BLaER1 treated with 17β-estradiol and CSF1 and Interleukin-3, amounts not matched to agents 10 nM and 100 nM (cell line): ENCODE results near the gene SHROOM3.

Source experiments
- H3K27ac ChIP-seq, 11 experiments: shearing (Covaris generic); formaldehyde crosslinking; 2 replicates each; pipeline ENCODE4 v1.8.1; 2022
- H3K27me3 ChIP-seq, 11 experiments: shearing (Covaris generic); formaldehyde crosslinking; 2 replicates each; pipeline ENCODE4 v1.8.1; 2022
- H3K36me3 ChIP-seq, 11 experiments: shearing (Covaris generic); formaldehyde crosslinking; 2 replicates each; pipeline ENCODE4 v1.8.1; 2022
- H3K4me1 ChIP-seq, 10 experiments: shearing (Covaris generic); formaldehyde crosslinking; 2 replicates each; pipeline ENCODE4 v1.8.1; 2022
- H3K4me2 ChIP-seq, 11 experiments: shearing (Covaris generic); formaldehyde crosslinking; 2 replicates each; pipeline ENCODE4 v1.8.1; 2022
- H3K4me3 ChIP-seq, 10 experiments: shearing (Covaris generic); formaldehyde crosslinking; 2 replicates each; pipeline ENCODE4 v1.8.1; 2022
- H3K9ac ChIP-seq, 11 experiments: shearing (Covaris generic); formaldehyde crosslinking; 2 replicates each; pipeline ENCODE4 v1.8.1; 2022
- H3K9me3 ChIP-seq, 11 experiments: shearing (Covaris generic); formaldehyde crosslinking; replicated peaks in 1 of 11; 2 replicates each; pipeline ENCODE4 v1.8.1; 2022
- H4K20me1 ChIP-seq, 11 experiments: shearing (Covaris generic); formaldehyde crosslinking; 2 replicates each; pipeline ENCODE4 v1.8.1; 2022
- Cebpa-rat ChIP-seq, 11 experiments: shearing (Covaris generic); IDR thresholded peaks; 2 replicates each; pipeline ENCODE4 v1.8.1; 2022

Gene SHROOM3

GRCh38 chr4:76559236-76560071 lies 124.4 kb downstream of the SHROOM3 start:
- Histone ChIP-seq H3K27me3 (no peaks in the 10 kb centered on the region), H3K36me3 (no peaks in the 10 kb centered on the region), H3K9ac (no peak overlapping the region), H3K4me2 (peak overlapping the region in 3 of 11 experiments; percentile 51 to 52 (median 51); a peak in 7 of 22 replicates), H3K27ac (no peak overlapping the region), H3K4me3 (no peak overlapping the region), H3K9me3 (peaks cover 5 to 23% (median 10%) of the 10 kb centered on the region in 11 experiments; a peak in 13 of 22 replicates), H4K20me1 (no peaks in the 10 kb centered on the region), H3K4me1 (peaks cover 0 to 45% (median 25%) of the 10 kb centered on the region in 10 experiments; a peak in 15 of 20 replicates)
- TF ChIP-seq Cebpa-rat (IDR thresholded peaks at IDR 0.05), result no peak

- TF ChIP-seq Cebpa-rat (IDR thresholded peaks at IDR 0.05), result no peak
- no peak overlapping the region for H3K4me3 ChIP-seq
- H3K36me3 ChIP-seq, result no peaks in the 10 kb centered on the region
- no peaks in the 10 kb centered on the region for H3K27me3 ChIP-seq
- H3K9me3 ChIP-seq, result peaks cover 0 to 4% (median 0%) of the 10 kb centered on the region in 11 experiments; a peak in 3 of 22 replicates
- H4K20me1 ChIP-seq, result no peaks in the 10 kb centered on the region
- peaks cover 0 to 47% (median 25%) of the 10 kb centered on the region in 10 experiments; a peak in 15 of 20 replicates for H3K4me1 ChIP-seq
- H3K27ac ChIP-seq, result no peak overlapping the region
- H3K9ac ChIP-seq, result no peak overlapping the region
- peak overlapping the region in 7 of 11 experiments; percentile 17 to 55 (median 28); a peak in 10 of 22 replicates for H3K4me2 ChIP-seq
Measured at GRCh38 chr4:76562161-76562560, 127.1 kb downstream of the SHROOM3 start.

- Histone ChIP-seq H3K9ac (no peak overlapping the region), H3K4me3 (no peak overlapping the region), H4K20me1 (no peaks in the 10 kb centered on the region), H3K27me3 (no peaks in the 10 kb centered on the region), H3K4me2 (peak overlapping the region in 7 of 11 experiments; percentile 21 to 55 (median 39); a peak in 8 of 22 replicates), H3K9me3 (peaks cover 0 to under 1% (median 0%) of the 10 kb centered on the region in 11 experiments; a peak in 2 of 22 replicates), H3K27ac (no peak overlapping the region), H3K4me1 (peaks cover 0 to 47% (median 25%) of the 10 kb centered on the region in 10 experiments; a peak in 15 of 20 replicates), H3K36me3 (no peaks in the 10 kb centered on the region)
- TF ChIP-seq Cebpa-rat (IDR thresholded peaks at IDR 0.05), result no peak
Measured at GRCh38 chr4:76562836-76563453, 127.9 kb downstream of the SHROOM3 start.

- no peak for TF ChIP-seq Cebpa-rat (IDR thresholded peaks at IDR 0.05)
- Histone ChIP-seq H3K36me3 (no peaks in the 10 kb centered on the region), H3K27me3 (no peaks in the 10 kb centered on the region), H3K27ac (no peak overlapping the region), H3K9ac (no peak overlapping the region), H3K4me3 (no peak overlapping the region), H3K4me1 (peaks cover 0 to 49% (median 27%) of the 10 kb centered on the region in 10 experiments; a peak in 15 of 20 replicates), H3K4me2 (peak overlapping the region in 8 of 11 experiments; percentile 15 to 39 (median 29); a peak in 16 of 22 replicates), H3K9me3 (no peaks in the 10 kb centered on the region), H4K20me1 (no peaks in the 10 kb centered on the region)
Measured at GRCh38 chr4:76563454-76564122, 128.6 kb downstream of the SHROOM3 start.

- H3K27ac ChIP-seq, result no peak overlapping the region
- no peaks in the 10 kb centered on the region for H3K36me3 ChIP-seq
- H3K4me3 ChIP-seq, result no peak overlapping the region
- no peaks in the 10 kb centered on the region for H3K27me3 ChIP-seq
- H3K9ac ChIP-seq, result no peak overlapping the region
- H3K9me3 ChIP-seq, result no peaks in the 10 kb centered on the region
- no peak for TF ChIP-seq Cebpa-rat (IDR thresholded peaks at IDR 0.05)
- no peaks in the 10 kb centered on the region for H4K20me1 ChIP-seq
- peaks cover 0 to 49% (median 29%) of the 10 kb centered on the region in 10 experiments; a peak in 15 of 20 replicates for H3K4me1 ChIP-seq
- peak overlapping the region in 8 of 11 experiments; percentile 15 to 39 (median 29); a peak in 16 of 22 replicates for H3K4me2 ChIP-seq
Measured at GRCh38 chr4:76564123-76564915, 129.3 kb downstream of the SHROOM3 start.

GRCh38 chr4:76568262-76568661 lies 133.2 kb downstream of the SHROOM3 start:
- Histone ChIP-seq H3K4me3 (no peak overlapping the region), H3K27ac (no peak overlapping the region), H3K4me2 (peak overlapping the region in 6 of 11 experiments; percentile 6 to 50 (median 32); a peak in 9 of 22 replicates), H3K9me3 (no peaks in the 10 kb centered on the region), H4K20me1 (no peaks in the 10 kb centered on the region), H3K27me3 (no peaks in the 10 kb centered on the region), H3K36me3 (no peaks in the 10 kb centered on the region), H3K9ac (no peak overlapping the region), H3K4me1 (peaks cover 0 to 39% (median 28%) of the 10 kb centered on the region in 10 experiments; a peak in 15 of 20 replicates)
- no peak for TF ChIP-seq Cebpa-rat (IDR thresholded peaks at IDR 0.05)

- H3K36me3 ChIP-seq, result no peaks in the 10 kb centered on the region
- H3K9me3 ChIP-seq, result peaks cover 0 to 7% (median 0%) of the 10 kb centered on the region in 11 experiments; a peak in 1 of 22 replicates
- H4K20me1 ChIP-seq, result no peaks in the 10 kb centered on the region
- H3K27ac ChIP-seq, result no peak overlapping the region
- H3K4me1 ChIP-seq, result peaks cover 0 to 29% (median 20%) of the 10 kb centered on the region in 10 experiments; a peak in 15 of 20 replicates
- TF ChIP-seq Cebpa-rat (IDR thresholded peaks at IDR 0.05), result no peak
- no peaks in the 10 kb centered on the region for H3K27me3 ChIP-seq
- H3K4me3 ChIP-seq, result no peak overlapping the region
- H3K4me2 ChIP-seq, result peak overlapping the region in 8 of 11 experiments; percentile 0 to 51 (median 36); a peak in 13 of 22 replicates
- no peak overlapping the region for H3K9ac ChIP-seq
Measured at GRCh38 chr4:76569225-76569624, 134.2 kb downstream of the SHROOM3 start.

- no peaks in the 10 kb centered on the region for H3K27me3 ChIP-seq
- no peaks in the 10 kb centered on the region for H4K20me1 ChIP-seq
- H3K36me3 ChIP-seq, result no peaks in the 10 kb centered on the region
- H3K4me1 ChIP-seq, result peaks cover 0 to 27% (median 18%) of the 10 kb centered on the region in 10 experiments; a peak in 15 of 20 replicates
- H3K4me2 ChIP-seq, result peak overlapping the region in 8 of 11 experiments; percentile 0 to 51 (median 36); a peak in 14 of 22 replicates
- no peak overlapping the region for H3K9ac ChIP-seq
- H3K4me3 ChIP-seq, result no peak overlapping the region
- H3K9me3 ChIP-seq, result peaks cover 0 to 11% (median 0%) of the 10 kb centered on the region in 11 experiments; a peak in 3 of 22 replicates
- H3K27ac ChIP-seq, result no peak overlapping the region
- TF ChIP-seq Cebpa-rat (IDR thresholded peaks at IDR 0.05), result no peak
Measured at GRCh38 chr4:76569706-76570105, 134.7 kb downstream of the SHROOM3 start.
